Measurements from ENCODE around the gene BLM. TPM values are rescaled to one million over a fixed set of nuclear protein-coding genes. Genes with fewer than 3 reads are reported as not detected.

BLM gene
- total and polyA plus RNA-seq, 2 of the 13 experiments (the other 11 are each of a cell fraction or from before 2014, with no cell fraction given): 5.1 to 11.8 TPM

DNA sequence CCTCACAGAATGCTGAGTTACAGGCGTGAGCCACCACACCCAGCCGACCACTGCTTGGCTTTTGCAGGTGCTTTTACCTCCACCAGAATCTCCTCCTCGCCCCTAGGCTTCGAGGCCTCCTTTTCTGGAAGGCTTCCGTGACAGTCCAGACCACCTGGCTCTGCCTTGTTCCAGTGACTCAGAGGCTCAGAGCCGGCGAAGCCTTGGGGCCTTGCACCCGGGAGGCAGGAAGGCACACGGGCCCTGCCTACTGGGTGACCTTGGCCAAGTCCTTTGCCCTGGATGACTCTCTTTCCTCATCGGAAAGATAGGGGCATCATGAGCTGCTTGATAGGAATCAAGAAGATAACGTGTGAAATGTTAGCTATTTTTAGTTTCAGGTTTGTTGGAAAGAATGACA is 119.9 kb downstream of the BLM start:
- Histone ChIP-seq H3K4me2 (ENCODE audit: low read depth, low read length) (no peak overlapping the region), H3K27me3 (ENCODE audit: control insufficient read depth in 1 of 2, insufficient read depth in 2 of 2, low read length in 2 of 2) (peaks cover 2 to 34% of the 10 kb centered on the region in 2 experiments; a peak in 3 of 5 replicates), H3K36me3 (replicated peaks in 1 of 2; ENCODE audit: control insufficient read depth in 1 of 2, insufficient read depth in 2 of 2, low read length in 2 of 2) (no peaks in the 10 kb centered on the region), H2AFZ (ENCODE audit: low read length) (no peak overlapping the region), H3K4me3 (replicated peaks in 1 of 3; ENCODE audit: insufficient read depth in 1 of 3, low read depth in 2 of 3, low read length in 3 of 3) (no peak overlapping the region), H3K9me3 (ENCODE audit: low read length) (no peaks in the 10 kb centered on the region), H3K9ac (ENCODE audit: insufficient read depth, low read depth, low read length) (no peak overlapping the region), H4K20me1 (ENCODE audit: insufficient read depth, low read length) (no peaks in the 10 kb centered on the region), H3K79me2 (ENCODE audit: insufficient read depth, low read length) (no peaks in the 10 kb centered on the region), H3K27ac (ENCODE audit: extremely low read length, insufficient read depth, low read length) (no peak overlapping the region), H3K4me1 (ENCODE audit: insufficient read depth, low read length) (peaks cover 35% of the 10 kb centered on the region)
- POLR2A ChIA-PET: no interaction called here
- TF ChIP-seq RFX1 (IDR thresholded peaks at IDR 0.05) (no peak), CENPT (CRISPR knock-in tag; IDR thresholded peaks at IDR 0.05; ENCODE audit: low read depth) (no peak), ZFX (CRISPR knock-in tag; IDR thresholded peaks at IDR 0.05; ENCODE audit: low read depth) (no peak), MEIS1 (CRISPR knock-in tag; IDR thresholded peaks at IDR 0.05; ENCODE audit: borderline replicate concordance) (no peak), KDM6A (CRISPR knock-in tag; IDR thresholded peaks at IDR 0.05; ENCODE audit: low read depth) (no peak)
- intact Hi-C loops (cut with micrococcal nuclease; ENCODE audit: unreplicated experiment): no loop called here
- CTCF ChIA-PET (ENCODE audit: low intra/inter-chr PET ratio, low total read pairs): no interaction called here
- no peak for FAIRE-seq
- WGBS (ENCODE audit: low lambda C conversion rate): 4% methylated on average over 6 of the region's 11 CpGs
- no TSS peak for BruUV-seq (replicated peaks)
- ATAC-seq: no peak
- no peak for DNase-seq (ENCODE audit: low spot score)
- in situ Hi-C loops (cut with HindIII; ENCODE audit: extremely low pct_ligation_motif_present, low pct_unique_long_range_greater_than_20kb): no loop called here

- ChIA-PET POLR2A (no interaction called here), CTCF (ENCODE audit: low intra/inter-chr PET ratio, low total read pairs) (no interaction called here)
- Histone ChIP-seq H3K4me2 (ENCODE audit: low read depth, low read length) (0 out of 2 replicates have a peak overlapping the region, but pooled peaks have one; percentile 7), H3K36me3 (replicated peaks in 1 of 2; ENCODE audit: control insufficient read depth in 1 of 2, insufficient read depth in 2 of 2, low read length in 2 of 2) (no peaks in the 10 kb centered on the region), H3K27ac (ENCODE audit: extremely low read length, insufficient read depth, low read length) (no peak overlapping the region), H2AFZ (ENCODE audit: low read length) (no peak overlapping the region), H4K20me1 (ENCODE audit: insufficient read depth, low read length) (no peaks in the 10 kb centered on the region), H3K27me3 (ENCODE audit: control insufficient read depth in 1 of 2, insufficient read depth in 2 of 2, low read length in 2 of 2) (peaks cover 2 to 34% of the 10 kb centered on the region in 2 experiments; a peak in 3 of 5 replicates), H3K4me3 (replicated peaks in 1 of 3; ENCODE audit: insufficient read depth in 1 of 3, low read depth in 2 of 3, low read length in 3 of 3) (no peak overlapping the region), H3K4me1 (ENCODE audit: insufficient read depth, low read length) (peaks cover 35% of the 10 kb centered on the region), H3K79me2 (ENCODE audit: insufficient read depth, low read length) (no peaks in the 10 kb centered on the region), H3K9ac (ENCODE audit: insufficient read depth, low read depth, low read length) (no peak overlapping the region), H3K9me3 (ENCODE audit: low read length) (no peaks in the 10 kb centered on the region)
- in situ Hi-C loops (cut with HindIII; ENCODE audit: extremely low pct_ligation_motif_present, low pct_unique_long_range_greater_than_20kb) (no loop called here), intact Hi-C loops (cut with micrococcal nuclease; ENCODE audit: unreplicated experiment) (no loop called here)
- FAIRE-seq (no peak), ATAC-seq (peak; percentile 30; the same call in 2 of the 3 replicates), DNase-seq (ENCODE audit: low spot score) (no peak)
- no TSS peak for BruUV-seq (replicated peaks)
- peak; percentile 30; the same call in 1 of the 2 replicates for TF ChIP-seq PATZ1 (CRISPR knock-in tag; IDR thresholded peaks at IDR 0.05)
- TF ChIP-seq, protein P1, sequence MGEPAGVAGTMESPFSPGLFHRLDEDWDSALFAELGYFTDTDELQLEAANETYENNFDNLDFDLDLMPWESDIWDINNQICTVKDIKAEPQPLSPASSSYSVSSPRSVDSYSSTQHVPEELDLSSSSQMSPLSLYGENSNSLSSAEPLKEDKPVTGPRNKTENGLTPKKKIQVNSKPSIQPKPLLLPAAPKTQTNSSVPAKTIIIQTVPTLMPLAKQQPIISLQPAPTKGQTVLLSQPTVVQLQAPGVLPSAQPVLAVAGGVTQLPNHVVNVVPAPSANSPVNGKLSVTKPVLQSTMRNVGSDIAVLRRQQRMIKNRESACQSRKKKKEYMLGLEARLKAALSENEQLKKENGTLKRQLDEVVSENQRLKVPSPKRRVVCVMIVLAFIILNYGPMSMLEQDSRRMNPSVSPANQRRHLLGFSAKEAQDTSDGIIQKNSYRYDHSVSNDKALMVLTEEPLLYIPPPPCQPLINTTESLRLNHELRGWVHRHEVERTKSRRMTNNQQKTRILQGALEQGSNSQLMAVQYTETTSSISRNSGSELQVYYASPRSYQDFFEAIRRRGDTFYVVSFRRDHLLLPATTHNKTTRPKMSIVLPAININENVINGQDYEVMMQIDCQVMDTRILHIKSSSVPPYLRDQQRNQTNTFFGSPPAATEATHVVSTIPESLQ (CRISPR knock-in tag; conservative IDR thresholded peaks at IDR 0.05): no peak
- WGBS (ENCODE audit: low lambda C conversion rate): 26% methylated on average over 4 of the region's 15 CpGs
Observed at GRCh38 chr15:90838139-90838538, 121.0 kb downstream of the BLM start.

Measured in HepG2 (cell line).